Measurements from ENCODE around the gene POLR2I. TPM values are rescaled to one million over a fixed set of nuclear protein-coding genes. Genes with fewer than 3 reads are reported as not detected.

The POLR2I gene
- polyA plus RNA-seq, 1 of the 3 experiments (the other 2 are of a cell fraction) = 140 TPM

DNA sequence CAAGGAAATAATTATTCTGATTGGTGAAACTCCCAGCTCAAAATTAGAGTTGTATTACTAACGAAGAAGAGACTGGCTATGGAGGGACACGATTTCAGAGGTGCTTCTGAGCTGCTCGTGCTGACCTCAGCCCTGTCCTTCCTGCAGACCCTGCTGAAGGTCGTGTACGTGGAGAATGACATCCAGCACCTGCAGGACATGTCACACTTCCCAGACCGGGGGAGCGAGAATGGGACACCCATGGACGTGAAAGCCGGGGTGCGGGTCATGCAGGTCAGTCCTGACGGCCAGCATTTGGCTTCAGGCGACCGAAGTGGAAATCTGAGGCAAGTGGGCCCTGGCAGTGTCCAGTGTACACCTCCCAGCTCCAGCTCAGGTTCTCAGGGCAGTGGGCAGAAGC lies 31.8 kb downstream of the POLR2I start:
- H3K4me3 ChIP-seq (ENCODE audit: low read depth in 2 of 2, low read length in 1 of 2) = no peak overlapping the region
- H3K4me1 ChIP-seq (ENCODE audit: control insufficient read depth in 1 of 2, insufficient read depth in 2 of 2, low read depth in 1 of 2, low read length in 1 of 2) = no peaks in the 10 kb centered on the region
- TF ChIP-seq NRF1 (IDR thresholded peaks at IDR 0.05; ENCODE audit: low read depth, low read length) = no peak
- TF ChIP-seq, protein P1, sequence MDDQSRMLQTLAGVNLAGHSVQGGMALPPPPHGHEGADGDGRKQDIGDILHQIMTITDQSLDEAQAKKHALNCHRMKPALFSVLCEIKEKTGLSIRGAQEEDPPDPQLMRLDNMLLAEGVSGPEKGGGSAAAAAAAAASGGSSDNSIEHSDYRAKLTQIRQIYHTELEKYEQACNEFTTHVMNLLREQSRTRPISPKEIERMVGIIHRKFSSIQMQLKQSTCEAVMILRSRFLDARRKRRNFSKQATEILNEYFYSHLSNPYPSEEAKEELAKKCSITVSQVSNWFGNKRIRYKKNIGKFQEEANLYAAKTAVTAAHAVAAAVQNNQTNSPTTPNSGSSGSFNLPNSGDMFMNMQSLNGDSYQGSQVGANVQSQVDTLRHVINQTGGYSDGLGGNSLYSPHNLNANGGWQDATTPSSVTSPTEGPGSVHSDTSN (IDR thresholded peaks at IDR 0.05) = no peak
- TF ChIP-seq RFX5 (IDR thresholded peaks at IDR 0.05; ENCODE audit: low read length) = no peak
- TF ChIP-seq SIN3A (IDR thresholded peaks at IDR 0.05; ENCODE audit: borderline replicate concordance, low read depth, low read length) = no peak
- no peak for TF ChIP-seq GABPA (IDR thresholded peaks at IDR 0.05; ENCODE audit: low read depth)
- TF ChIP-seq MXI1 (IDR thresholded peaks at IDR 0.05; ENCODE audit: low read depth, low read length) = no peak
- no peak for TF ChIP-seq TCF12 (IDR thresholded peaks at IDR 0.05)
- no peak for TF ChIP-seq EP300 (IDR thresholded peaks at IDR 0.05; ENCODE audit: borderline replicate concordance in 1 of 2, low read depth in 1 of 2, low read length in 1 of 2)
- TF ChIP-seq EZH2phosphoT487 (IDR thresholded peaks at IDR 0.05; ENCODE audit: borderline replicate concordance, low read depth) = no peak
- no peak for TF ChIP-seq RXRA (IDR thresholded peaks at IDR 0.05; ENCODE audit: borderline replicate concordance, low read depth)
- TF ChIP-seq ELF1 (IDR thresholded peaks at IDR 0.05) = no peak
- no peak for TF ChIP-seq FOSL2 (IDR thresholded peaks at IDR 0.05; ENCODE audit: borderline replicate concordance, low read depth)
- TF ChIP-seq, protein P2, sequence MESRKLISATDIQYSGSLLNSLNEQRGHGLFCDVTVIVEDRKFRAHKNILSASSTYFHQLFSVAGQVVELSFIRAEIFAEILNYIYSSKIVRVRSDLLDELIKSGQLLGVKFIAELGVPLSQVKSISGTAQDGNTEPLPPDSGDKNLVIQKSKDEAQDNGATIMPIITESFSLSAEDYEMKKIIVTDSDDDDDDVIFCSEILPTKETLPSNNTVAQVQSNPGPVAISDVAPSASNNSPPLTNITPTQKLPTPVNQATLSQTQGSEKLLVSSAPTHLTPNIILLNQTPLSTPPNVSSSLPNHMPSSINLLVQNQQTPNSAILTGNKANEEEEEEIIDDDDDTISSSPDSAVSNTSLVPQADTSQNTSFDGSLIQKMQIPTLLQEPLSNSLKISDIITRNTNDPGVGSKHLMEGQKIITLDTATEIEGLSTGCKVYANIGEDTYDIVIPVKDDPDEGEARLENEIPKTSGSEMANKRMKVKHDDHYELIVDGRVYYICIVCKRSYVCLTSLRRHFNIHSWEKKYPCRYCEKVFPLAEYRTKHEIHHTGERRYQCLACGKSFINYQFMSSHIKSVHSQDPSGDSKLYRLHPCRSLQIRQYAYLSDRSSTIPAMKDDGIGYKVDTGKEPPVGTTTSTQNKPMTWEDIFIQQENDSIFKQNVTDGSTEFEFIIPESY (IDR thresholded peaks at IDR 0.05; ENCODE audit: borderline replicate concordance, low read depth) = no peak
- no peak for TF ChIP-seq FOXJ3 (CRISPR knock-in tag; IDR thresholded peaks at IDR 0.05)
- TF ChIP-seq, protein P3, sequence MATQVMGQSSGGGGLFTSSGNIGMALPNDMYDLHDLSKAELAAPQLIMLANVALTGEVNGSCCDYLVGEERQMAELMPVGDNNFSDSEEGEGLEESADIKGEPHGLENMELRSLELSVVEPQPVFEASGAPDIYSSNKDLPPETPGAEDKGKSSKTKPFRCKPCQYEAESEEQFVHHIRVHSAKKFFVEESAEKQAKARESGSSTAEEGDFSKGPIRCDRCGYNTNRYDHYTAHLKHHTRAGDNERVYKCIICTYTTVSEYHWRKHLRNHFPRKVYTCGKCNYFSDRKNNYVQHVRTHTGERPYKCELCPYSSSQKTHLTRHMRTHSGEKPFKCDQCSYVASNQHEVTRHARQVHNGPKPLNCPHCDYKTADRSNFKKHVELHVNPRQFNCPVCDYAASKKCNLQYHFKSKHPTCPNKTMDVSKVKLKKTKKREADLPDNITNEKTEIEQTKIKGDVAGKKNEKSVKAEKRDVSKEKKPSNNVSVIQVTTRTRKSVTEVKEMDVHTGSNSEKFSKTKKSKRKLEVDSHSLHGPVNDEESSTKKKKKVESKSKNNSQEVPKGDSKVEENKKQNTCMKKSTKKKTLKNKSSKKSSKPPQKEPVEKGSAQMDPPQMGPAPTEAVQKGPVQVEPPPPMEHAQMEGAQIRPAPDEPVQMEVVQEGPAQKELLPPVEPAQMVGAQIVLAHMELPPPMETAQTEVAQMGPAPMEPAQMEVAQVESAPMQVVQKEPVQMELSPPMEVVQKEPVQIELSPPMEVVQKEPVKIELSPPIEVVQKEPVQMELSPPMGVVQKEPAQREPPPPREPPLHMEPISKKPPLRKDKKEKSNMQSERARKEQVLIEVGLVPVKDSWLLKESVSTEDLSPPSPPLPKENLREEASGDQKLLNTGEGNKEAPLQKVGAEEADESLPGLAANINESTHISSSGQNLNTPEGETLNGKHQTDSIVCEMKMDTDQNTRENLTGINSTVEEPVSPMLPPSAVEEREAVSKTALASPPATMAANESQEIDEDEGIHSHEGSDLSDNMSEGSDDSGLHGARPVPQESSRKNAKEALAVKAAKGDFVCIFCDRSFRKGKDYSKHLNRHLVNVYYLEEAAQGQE (IDR thresholded peaks at IDR 0.05; ENCODE audit: low read depth, low read length) = no peak
- no peak for TF ChIP-seq JUND (IDR thresholded peaks at IDR 0.05)
- TF ChIP-seq, protein P4, sequence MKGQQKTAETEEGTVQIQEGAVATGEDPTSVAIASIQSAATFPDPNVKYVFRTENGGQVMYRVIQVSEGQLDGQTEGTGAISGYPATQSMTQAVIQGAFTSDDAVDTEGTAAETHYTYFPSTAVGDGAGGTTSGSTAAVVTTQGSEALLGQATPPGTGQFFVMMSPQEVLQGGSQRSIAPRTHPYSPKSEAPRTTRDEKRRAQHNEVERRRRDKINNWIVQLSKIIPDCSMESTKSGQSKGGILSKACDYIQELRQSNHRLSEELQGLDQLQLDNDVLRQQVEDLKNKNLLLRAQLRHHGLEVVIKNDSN (IDR thresholded peaks at IDR 0.05; ENCODE audit: borderline replicate concordance, low read depth) = no peak
- TF ChIP-seq, protein P5, sequence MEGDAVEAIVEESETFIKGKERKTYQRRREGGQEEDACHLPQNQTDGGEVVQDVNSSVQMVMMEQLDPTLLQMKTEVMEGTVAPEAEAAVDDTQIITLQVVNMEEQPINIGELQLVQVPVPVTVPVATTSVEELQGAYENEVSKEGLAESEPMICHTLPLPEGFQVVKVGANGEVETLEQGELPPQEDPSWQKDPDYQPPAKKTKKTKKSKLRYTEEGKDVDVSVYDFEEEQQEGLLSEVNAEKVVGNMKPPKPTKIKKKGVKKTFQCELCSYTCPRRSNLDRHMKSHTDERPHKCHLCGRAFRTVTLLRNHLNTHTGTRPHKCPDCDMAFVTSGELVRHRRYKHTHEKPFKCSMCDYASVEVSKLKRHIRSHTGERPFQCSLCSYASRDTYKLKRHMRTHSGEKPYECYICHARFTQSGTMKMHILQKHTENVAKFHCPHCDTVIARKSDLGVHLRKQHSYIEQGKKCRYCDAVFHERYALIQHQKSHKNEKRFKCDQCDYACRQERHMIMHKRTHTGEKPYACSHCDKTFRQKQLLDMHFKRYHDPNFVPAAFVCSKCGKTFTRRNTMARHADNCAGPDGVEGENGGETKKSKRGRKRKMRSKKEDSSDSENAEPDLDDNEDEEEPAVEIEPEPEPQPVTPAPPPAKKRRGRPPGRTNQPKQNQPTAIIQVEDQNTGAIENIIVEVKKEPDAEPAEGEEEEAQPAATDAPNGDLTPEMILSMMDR (IDR thresholded peaks at IDR 0.05) = no peak
- TF ChIP-seq NFIC (IDR thresholded peaks at IDR 0.05; ENCODE audit: borderline replicate concordance) = no peak
- no peaks in the 10 kb centered on the region for H3K27me3 ChIP-seq (ENCODE audit: insufficient read depth)
- no peak for DNase-seq
- no peak overlapping the region for H2AFZ ChIP-seq (ENCODE audit: low read depth)
- H3K9ac ChIP-seq = no peak overlapping the region
- H3K9me3 ChIP-seq = no peaks in the 10 kb centered on the region
- H3F3A ChIP-seq (replicated peaks; ENCODE audit: insufficient read depth) = no peaks in the 10 kb centered on the region
- H3K79me2 ChIP-seq (ENCODE audit: insufficient read depth) = no peaks in the 10 kb centered on the region
- H3K4me2 ChIP-seq = no peak overlapping the region
- H4K20me1 ChIP-seq (ENCODE audit: insufficient read depth) = no peaks in the 10 kb centered on the region
- peaks cover 9 to 15% of the 10 kb centered on the region in 2 experiments for H3K36me3 ChIP-seq (replicated peaks in 1 of 2; ENCODE audit: control insufficient read depth in 1 of 2, insufficient read depth in 2 of 2, low read length in 1 of 2)
- WGBS (ENCODE audit: low lambda C conversion rate) = 92% methylated on average over 9 of the region's 13 CpGs
- no peak overlapping the region for H3K27ac ChIP-seq (ENCODE audit: low read depth in 2 of 2, low read length in 1 of 2)
- CTCF ChIA-PET = no interaction called here
- H3K9me2 ChIP-seq = no peaks in the 10 kb centered on the region
- POLR2A ChIA-PET = no interaction called here

Data from SK-N-SH (cell line).